Esophagus squamous epithelium (tissue), 4 donors: Measurements from ENCODE around the gene FBXO5.

ENCODE experiments used
- POLR2A ChIP-seq, 4 donors: fragments of 450-650 bp; IDR thresholded peaks; one replicate each; pipeline ENCODE4 v1.6.1; 2017; ENCODE audit warnings: antibody characterized with exemption in 4 of 4, mild to moderate bottlenecking in 4 of 4, moderate library complexity in 3 of 4
- TF ChIP-seq, protein P1 (sequence below), 6 experiments: fragments of 450-650 bp in 4 of 6; fragments of 200-600 bp in 2 of 6; sonication (generic) in 2 of 6; IDR thresholded peaks; one replicate each; pipeline ENCODE4 v1.5.1; 2016 to 2019; ENCODE audit warnings: antibody characterized with exemption in 6 of 6, mild to moderate bottlenecking in 4 of 6, moderate library complexity in 4 of 6

DNA sequence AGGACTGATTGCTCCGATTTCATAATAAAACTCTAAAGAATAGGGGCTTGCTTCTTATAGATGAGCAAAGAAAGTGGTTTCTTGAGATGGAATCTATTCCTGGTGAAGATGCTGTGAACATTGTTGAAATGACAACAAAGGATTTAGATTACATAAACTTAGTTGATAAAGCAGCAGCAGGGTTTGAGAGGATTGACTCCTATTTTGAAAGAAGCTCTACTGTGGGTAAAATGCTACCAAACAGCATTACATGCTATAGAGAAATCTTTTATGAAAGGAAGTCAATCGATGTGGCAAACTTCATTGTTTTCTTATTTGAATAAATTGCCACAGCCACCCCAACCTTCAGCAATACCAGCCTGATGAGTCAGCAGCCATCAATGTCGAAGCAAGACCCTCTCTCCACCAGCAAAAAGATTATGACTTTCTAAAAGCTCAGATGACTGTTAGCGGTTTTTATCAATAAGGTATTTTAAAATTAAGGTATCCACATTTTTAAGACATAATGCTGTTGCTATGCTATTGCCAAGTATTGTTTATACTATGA, 32.3 kb upstream of the FBXO5 start:
- TF ChIP-seq, protein P1, sequence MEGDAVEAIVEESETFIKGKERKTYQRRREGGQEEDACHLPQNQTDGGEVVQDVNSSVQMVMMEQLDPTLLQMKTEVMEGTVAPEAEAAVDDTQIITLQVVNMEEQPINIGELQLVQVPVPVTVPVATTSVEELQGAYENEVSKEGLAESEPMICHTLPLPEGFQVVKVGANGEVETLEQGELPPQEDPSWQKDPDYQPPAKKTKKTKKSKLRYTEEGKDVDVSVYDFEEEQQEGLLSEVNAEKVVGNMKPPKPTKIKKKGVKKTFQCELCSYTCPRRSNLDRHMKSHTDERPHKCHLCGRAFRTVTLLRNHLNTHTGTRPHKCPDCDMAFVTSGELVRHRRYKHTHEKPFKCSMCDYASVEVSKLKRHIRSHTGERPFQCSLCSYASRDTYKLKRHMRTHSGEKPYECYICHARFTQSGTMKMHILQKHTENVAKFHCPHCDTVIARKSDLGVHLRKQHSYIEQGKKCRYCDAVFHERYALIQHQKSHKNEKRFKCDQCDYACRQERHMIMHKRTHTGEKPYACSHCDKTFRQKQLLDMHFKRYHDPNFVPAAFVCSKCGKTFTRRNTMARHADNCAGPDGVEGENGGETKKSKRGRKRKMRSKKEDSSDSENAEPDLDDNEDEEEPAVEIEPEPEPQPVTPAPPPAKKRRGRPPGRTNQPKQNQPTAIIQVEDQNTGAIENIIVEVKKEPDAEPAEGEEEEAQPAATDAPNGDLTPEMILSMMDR (IDR thresholded peaks at IDR 0.05) = no peak
- no peak for TF ChIP-seq POLR2A (IDR thresholded peaks at IDR 0.05)
